ENCODE measurements around the gene CHST6. TPM values are rescaled to one million over a fixed set of nuclear protein-coding genes. Genes with fewer than 3 reads are reported as not detected.
"Not testable (repeated sequence)": the region's sequence is repeated elsewhere in the genome, so short reads cannot be mapped to it uniquely, and the experiment has no call there.

The CHST6 gene
- total and polyA plus RNA-seq, 4 donors: 2.2 to 8.5 (median 4.4) TPM

DNA sequence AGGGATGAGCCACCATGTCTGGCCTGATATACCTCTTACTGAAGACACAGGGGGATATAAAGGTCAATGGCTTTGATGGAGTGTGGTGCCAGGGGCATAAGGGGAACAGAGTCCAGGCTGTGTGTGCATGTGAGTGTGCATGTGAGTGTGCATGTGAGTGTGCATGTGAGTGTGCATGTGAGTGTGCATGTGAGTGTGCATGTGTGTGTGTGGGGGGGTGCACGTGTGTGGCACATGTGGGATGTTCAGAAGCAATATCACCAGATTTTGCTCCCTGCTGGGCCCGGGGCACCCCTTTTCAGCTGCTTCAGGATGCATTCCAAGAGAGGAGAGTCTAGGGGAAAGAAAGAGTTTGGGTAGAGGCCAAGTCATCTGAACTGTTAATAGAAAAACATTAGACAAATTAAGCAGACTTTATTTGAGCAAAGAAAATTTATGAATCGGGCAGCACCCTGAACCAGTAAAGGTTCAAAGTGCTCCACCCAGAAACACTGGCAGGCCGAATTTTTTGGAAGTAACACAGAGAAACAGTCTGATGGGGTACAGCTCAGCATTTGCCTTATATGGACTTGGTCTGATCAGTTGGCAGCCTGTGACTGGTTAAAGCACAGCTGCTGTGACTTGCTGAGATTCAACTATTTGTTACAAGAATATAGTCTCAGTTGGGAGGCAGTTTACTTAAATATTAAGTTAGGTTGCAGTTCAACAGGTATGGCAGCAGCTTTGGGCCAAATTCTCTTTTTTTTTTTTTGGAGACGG lies 31.0 kb upstream of the CHST6 start:
- TF ChIP-seq, protein P1, sequence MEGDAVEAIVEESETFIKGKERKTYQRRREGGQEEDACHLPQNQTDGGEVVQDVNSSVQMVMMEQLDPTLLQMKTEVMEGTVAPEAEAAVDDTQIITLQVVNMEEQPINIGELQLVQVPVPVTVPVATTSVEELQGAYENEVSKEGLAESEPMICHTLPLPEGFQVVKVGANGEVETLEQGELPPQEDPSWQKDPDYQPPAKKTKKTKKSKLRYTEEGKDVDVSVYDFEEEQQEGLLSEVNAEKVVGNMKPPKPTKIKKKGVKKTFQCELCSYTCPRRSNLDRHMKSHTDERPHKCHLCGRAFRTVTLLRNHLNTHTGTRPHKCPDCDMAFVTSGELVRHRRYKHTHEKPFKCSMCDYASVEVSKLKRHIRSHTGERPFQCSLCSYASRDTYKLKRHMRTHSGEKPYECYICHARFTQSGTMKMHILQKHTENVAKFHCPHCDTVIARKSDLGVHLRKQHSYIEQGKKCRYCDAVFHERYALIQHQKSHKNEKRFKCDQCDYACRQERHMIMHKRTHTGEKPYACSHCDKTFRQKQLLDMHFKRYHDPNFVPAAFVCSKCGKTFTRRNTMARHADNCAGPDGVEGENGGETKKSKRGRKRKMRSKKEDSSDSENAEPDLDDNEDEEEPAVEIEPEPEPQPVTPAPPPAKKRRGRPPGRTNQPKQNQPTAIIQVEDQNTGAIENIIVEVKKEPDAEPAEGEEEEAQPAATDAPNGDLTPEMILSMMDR (IDR thresholded peaks at IDR 0.05; ENCODE audit: control extremely low read depth, extremely low read depth): no peak
- Histone ChIP-seq H3K9me3 (ENCODE audit: control insufficient read depth in 4 of 4, insufficient read depth in 3 of 4, low read length in 3 of 4) (no peaks in the 10 kb centered on the region), H3K27me3 (ENCODE audit: control insufficient read depth in 3 of 3, insufficient read depth in 3 of 3, low read length in 2 of 3) (no peaks in the 10 kb centered on the region), H3K27ac (ENCODE audit: low read depth in 1 of 2, low read length in 1 of 2) (no peak overlapping the region), H3K36me3 (ENCODE audit: control insufficient read depth in 4 of 4, insufficient read depth in 4 of 4, low read length in 4 of 4) (no peaks in the 10 kb centered on the region), H3K4me3 (no peak overlapping the region), H3K4me1 (ENCODE audit: control insufficient read depth in 5 of 5, insufficient read depth in 5 of 5, low read length in 5 of 5) (no peaks in the 10 kb centered on the region), H3K9ac (ENCODE audit: insufficient read depth in 1 of 2, low read length in 2 of 2) (no peak overlapping the region)
- DNase-seq (no peak), ATAC-seq (ENCODE audit: insufficient read depth, low FRiP score) (no peak)
- 92 to 98% methylated on average over 5 of the region's 5 CpGs for WGBS, 2 donors

DNA sequence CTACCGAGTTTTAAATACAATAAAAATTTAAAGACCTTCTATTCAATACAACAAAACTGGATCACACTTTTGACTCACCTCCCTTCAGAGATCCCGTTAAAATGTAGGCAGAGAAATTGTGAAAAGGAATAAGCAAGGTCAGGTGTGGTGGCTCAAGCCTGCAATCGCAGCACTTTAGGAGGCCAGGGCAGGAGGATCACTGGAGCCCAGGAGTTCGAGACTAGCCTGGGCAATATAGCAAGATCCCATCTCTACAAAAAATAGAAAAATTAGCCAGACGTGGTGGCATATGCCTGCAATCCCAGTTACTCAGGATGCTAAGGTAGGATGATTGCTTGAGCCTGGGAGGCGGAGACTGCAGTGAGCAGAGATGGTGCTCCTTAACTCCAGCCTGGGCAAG lies 23.9 kb upstream of the CHST6 start:
- 95 to 99% methylated on average over 6 of the region's 6 CpGs for WGBS, 2 donors
- ATAC-seq (ENCODE audit: insufficient read depth, low FRiP score) (no peak), DNase-seq (no peak)
- H3K36me3 ChIP-seq (ENCODE audit: control insufficient read depth in 4 of 4, insufficient read depth in 4 of 4, low read length in 4 of 4): no peaks in the 10 kb centered on the region
- H3K4me1 ChIP-seq (ENCODE audit: control insufficient read depth in 5 of 5, insufficient read depth in 5 of 5, low read length in 5 of 5): peaks cover 0 to 9% (median 0%) of the 10 kb centered on the region in 5 donors
- no peak overlapping the region for H3K4me3 ChIP-seq
- no peak overlapping the region for H3K27ac ChIP-seq (ENCODE audit: low read depth in 1 of 2, low read length in 1 of 2)
- no peaks in the 10 kb centered on the region for H3K9me3 ChIP-seq (ENCODE audit: control insufficient read depth in 4 of 4, insufficient read depth in 3 of 4, low read length in 3 of 4)
- no peak overlapping the region for H3K9ac ChIP-seq (ENCODE audit: insufficient read depth in 1 of 2, low read length in 2 of 2)
- TF ChIP-seq, protein P1 (IDR thresholded peaks at IDR 0.05; ENCODE audit: control extremely low read depth, extremely low read depth): no peak
- H3K27me3 ChIP-seq (ENCODE audit: control insufficient read depth in 3 of 3, insufficient read depth in 3 of 3, low read length in 2 of 3): no peaks in the 10 kb centered on the region

DNA sequence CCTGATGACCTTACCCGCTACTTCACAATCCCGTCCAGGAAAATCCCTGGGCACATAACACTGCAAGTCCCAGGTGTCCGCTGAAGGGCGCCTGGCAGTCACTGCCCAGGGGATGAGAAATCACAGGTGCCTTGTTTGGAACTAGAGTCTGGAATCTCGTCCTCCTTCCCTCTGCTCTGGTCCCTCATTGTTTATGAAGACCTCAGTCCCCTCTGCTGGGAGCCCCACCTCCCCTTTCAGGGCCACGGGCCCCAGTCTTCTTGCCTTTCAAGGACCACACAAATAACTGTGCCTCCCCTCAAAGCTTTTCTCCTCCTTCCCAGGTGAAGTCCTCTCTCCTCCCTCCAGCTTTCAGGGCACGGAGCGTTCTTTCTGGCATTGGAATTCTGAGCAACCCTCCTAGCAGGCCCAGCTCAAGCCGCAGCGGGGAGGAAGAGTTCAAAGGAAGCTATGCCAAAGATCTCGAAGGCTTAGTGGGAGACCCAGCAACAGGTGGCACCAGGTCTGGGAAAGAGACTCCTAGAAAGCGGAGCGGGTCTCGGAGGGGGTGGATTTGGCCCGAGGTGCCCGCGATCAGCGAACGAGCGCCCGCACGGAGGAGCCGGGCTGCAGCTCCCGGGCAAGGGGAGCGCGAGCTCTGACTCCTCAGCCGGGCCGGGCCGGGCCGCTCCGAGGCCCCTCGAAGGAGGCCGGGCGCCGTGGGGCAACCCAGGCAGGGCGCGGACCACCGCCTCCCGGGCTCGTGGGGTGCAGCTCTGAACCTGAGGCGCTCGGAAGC lies 21.1 kb upstream of the CHST6 start:
- H3K9ac ChIP-seq (ENCODE audit: insufficient read depth in 1 of 2, low read length in 2 of 2): peak overlapping the region; percentile 65 to 77
- H3K27me3 ChIP-seq (ENCODE audit: control insufficient read depth in 3 of 3, insufficient read depth in 3 of 3, low read length in 2 of 3); H3K4me1 ChIP-seq (ENCODE audit: control insufficient read depth in 5 of 5, insufficient read depth in 5 of 5, low read length in 5 of 5); H3K36me3 ChIP-seq (ENCODE audit: control insufficient read depth in 4 of 4, insufficient read depth in 4 of 4, low read length in 4 of 4); H3K9me3 ChIP-seq (ENCODE audit: control insufficient read depth in 4 of 4, insufficient read depth in 3 of 4, low read length in 3 of 4): not testable (repeated sequence)
- DNase-seq (peak; percentile 15 to 42 (median 41)), ATAC-seq (ENCODE audit: insufficient read depth, low FRiP score) (peak; percentile 24)
- peak overlapping the region; percentile 83 for H3K4me3 ChIP-seq
- 8 to 17% methylated on average over 28 to 42 of the region's 42 CpGs for WGBS, 2 donors
- H3K27ac ChIP-seq (ENCODE audit: low read depth in 1 of 2, low read length in 1 of 2): peak overlapping the region; percentile 92 to 97

DNA sequence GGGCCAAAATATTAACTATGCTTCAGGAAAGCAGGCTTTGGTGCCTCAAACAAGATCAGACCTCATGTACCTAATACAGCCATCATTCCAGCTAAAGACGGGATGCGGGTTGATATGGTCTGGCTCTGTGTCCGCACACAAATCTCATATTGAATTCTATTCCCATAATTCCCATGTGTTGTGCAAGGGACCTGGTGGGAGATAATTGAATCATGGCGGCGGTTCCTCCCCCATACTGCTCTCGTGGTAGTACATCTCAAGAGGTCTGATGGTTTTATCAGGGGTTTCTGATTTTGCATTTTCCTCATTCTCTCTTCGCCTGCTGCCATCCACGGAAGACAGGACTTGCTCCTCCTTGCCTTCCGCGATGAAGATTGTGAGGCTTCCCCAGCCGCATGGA lies 19.1 kb upstream of the CHST6 start:
- DNase-seq: no peak
- TF ChIP-seq, protein P1 (IDR thresholded peaks at IDR 0.05; ENCODE audit: control extremely low read depth, extremely low read depth): no peak
- Histone ChIP-seq H3K9me3 (ENCODE audit: control insufficient read depth in 4 of 4, insufficient read depth in 3 of 4, low read length in 3 of 4) (no peaks in the 10 kb centered on the region), H3K4me1 (ENCODE audit: control insufficient read depth in 5 of 5, insufficient read depth in 5 of 5, low read length in 5 of 5) (peaks cover 0 to 9% (median 0%) of the 10 kb centered on the region in 5 donors), H3K36me3 (ENCODE audit: control insufficient read depth in 4 of 4, insufficient read depth in 4 of 4, low read length in 4 of 4) (no peaks in the 10 kb centered on the region), H3K27ac (ENCODE audit: low read depth in 1 of 2, low read length in 1 of 2) (no peak overlapping the region), H3K4me3 (no peak overlapping the region), H3K9ac (ENCODE audit: insufficient read depth in 1 of 2, low read length in 2 of 2) (no peak overlapping the region), H3K27me3 (ENCODE audit: control insufficient read depth in 3 of 3, insufficient read depth in 3 of 3, low read length in 2 of 3) (no peaks in the 10 kb centered on the region)
- no peak for ATAC-seq (ENCODE audit: insufficient read depth, low FRiP score)
- 96 to 98% methylated on average over 11 of the region's 11 CpGs for WGBS, 2 donors

Measured in lung (tissue), 12 donors.